H9 (cell line): ENCODE data around the gene FEM1C. TPM values are rescaled to one million over a fixed set of nuclear protein-coding genes. Genes with fewer than 3 reads are reported as not detected.

ENCODE experiments used
- DNase-seq: peaks from one replicate; pipeline ENCODE4 v3.0.0-alpha.2; 2017
- H2AFZ ChIP-seq: one replicate; pipeline ENCODE4 v1.6.1; 2013; ENCODE audit warnings: mild to moderate bottlenecking, low read length, control low read depth, moderate library complexity
- H2AK5ac ChIP-seq: 2 replicates; pipeline ENCODE4 v1.6.1; 2013; ENCODE audit warnings: low read length, control low read depth, mixed read lengths; ENCODE audit not compliant: insufficient read length
- H2BK120ac ChIP-seq: one replicate; pipeline ENCODE4 v1.6.1; 2013; ENCODE audit warnings: low read depth, mild to moderate bottlenecking, low read length, control low read depth, inconsistent platforms; ENCODE audit not compliant: poor library complexity, severe bottlenecking
- H2BK12ac ChIP-seq: 2 replicates; pipeline ENCODE4 v1.6.1; 2013; ENCODE audit warnings: low read length, control low read depth, mixed read lengths, low read depth; ENCODE audit not compliant: insufficient read length
- H2BK15ac ChIP-seq: 2 replicates; pipeline ENCODE4 v1.6.1; 2013; ENCODE audit warnings: low read depth, low read length, control low read depth
- H2BK20ac ChIP-seq: one replicate; pipeline ENCODE4 v1.6.1; 2013; ENCODE audit warnings: low read depth, mild to moderate bottlenecking, low read length, control low read depth, inconsistent platforms; ENCODE audit not compliant: poor library complexity, severe bottlenecking
- H2BK5ac ChIP-seq: 2 replicates; pipeline ENCODE4 v1.6.1; 2013; ENCODE audit warnings: low read length, control low read depth, mixed read lengths; ENCODE audit not compliant: insufficient read length
- H3K14ac ChIP-seq: 2 replicates; pipeline ENCODE4 v1.6.1; 2013; ENCODE audit warnings: low read length, control low read depth; ENCODE audit not compliant: insufficient read depth
- H3K18ac ChIP-seq: 2 replicates; pipeline ENCODE4 v1.6.1; 2013; ENCODE audit warnings: low read depth, mild to moderate bottlenecking, mixed read lengths, low read length, control low read depth; ENCODE audit not compliant: insufficient read length
- H3K23ac ChIP-seq: 2 replicates; pipeline ENCODE4 v1.6.1; 2013; ENCODE audit warnings: low read length, control low read depth, mixed read lengths, low read depth; ENCODE audit not compliant: insufficient read length
- H3K23me2 ChIP-seq: 2 replicates; pipeline ENCODE4 v1.6.1; 2013; ENCODE audit warnings: low read depth, mild to moderate bottlenecking, mixed read lengths, low read length, control low read depth; ENCODE audit not compliant: insufficient read length, poor library complexity, severe bottlenecking
- H3K27ac ChIP-seq: 2 replicates; pipeline ENCODE4 v1.5.1; 2013; ENCODE audit warnings: low read length, control low read depth, mixed read lengths, low read depth; ENCODE audit not compliant: insufficient read length
- H3K27me3 ChIP-seq: 2 replicates; pipeline ENCODE4 v1.6.1; 2013; ENCODE audit warnings: low read length, control low read depth, inconsistent platforms; ENCODE audit not compliant: insufficient read depth
- H3K4ac ChIP-seq: 2 replicates; pipeline ENCODE4 v1.6.1; 2013; ENCODE audit warnings: low read depth, mild to moderate bottlenecking, control low read depth, inconsistent platforms, low read length, moderate library complexity
- H3K4me1 ChIP-seq: 2 replicates; pipeline ENCODE4 v1.6.1; 2013; ENCODE audit warnings: low read length, control low read depth, inconsistent platforms; ENCODE audit not compliant: insufficient read depth
- H3K4me2 ChIP-seq: 2 replicates; pipeline ENCODE4 v1.6.1; 2013; ENCODE audit warnings: low read length, control low read depth, mixed read lengths; ENCODE audit not compliant: insufficient read length, insufficient read depth
- H3K56ac ChIP-seq: 2 replicates; pipeline ENCODE4 v1.6.1; 2013; ENCODE audit warnings: low read depth, mild to moderate bottlenecking, mixed read lengths, low read length, control low read depth; ENCODE audit not compliant: insufficient read length
- H3K79me1 ChIP-seq: 2 replicates; pipeline ENCODE4 v1.6.1; 2013; ENCODE audit warnings: low read depth, mild to moderate bottlenecking, moderate library complexity, low read length, control low read depth, inconsistent platforms; ENCODE audit not compliant: insufficient read depth, poor library complexity, severe bottlenecking
- H3K79me2 ChIP-seq: 2 replicates; pipeline ENCODE4 v1.6.1; 2013; ENCODE audit warnings: low read length, control low read depth, inconsistent platforms; ENCODE audit not compliant: insufficient read depth
- H3K9ac ChIP-seq: 2 replicates; pipeline ENCODE4 v1.6.1; 2013; ENCODE audit warnings: low read length, control low read depth, mixed read lengths; ENCODE audit not compliant: insufficient read length; ENCODE audit errors: extremely low read depth
- H3K9me3 ChIP-seq: one replicate; pipeline ENCODE4 v1.6.1; 2013; ENCODE audit warnings: low read depth, low read length, inconsistent platforms; ENCODE audit not compliant: control insufficient read depth
- H3T11ph ChIP-seq: one replicate; pipeline ENCODE4 v1.6.1; 2013; ENCODE audit warnings: mild to moderate bottlenecking, low read length, control low read depth, inconsistent platforms
- H4K20me1 ChIP-seq: one replicate; pipeline ENCODE4 v1.6.1; 2013; ENCODE audit not compliant: control insufficient read depth, insufficient read length, insufficient read depth
- H4K5ac ChIP-seq: 2 replicates; pipeline ENCODE4 v1.6.1; 2013; ENCODE audit warnings: low read depth, mild to moderate bottlenecking, mixed read lengths, low read length, control low read depth; ENCODE audit not compliant: insufficient read length
- H4K8ac ChIP-seq: replicated peaks from 2 replicates; pipeline ENCODE4 v1.6.1; 2013; ENCODE audit warnings: low read length, control low read depth, mixed read lengths, low read depth; ENCODE audit not compliant: insufficient read length
- H4K91ac ChIP-seq: 2 replicates; pipeline ENCODE4 v1.6.1; 2013; ENCODE audit warnings: low read depth, mild to moderate bottlenecking, moderate library complexity, mixed read lengths, low read length, control low read depth; ENCODE audit not compliant: insufficient read length
- H3K27ac Mint-ChIP-seq, 3 experiments: 2 replicates in 2 of 3; 3 replicates in 1 of 3; pipeline ENCODE4 v1.8.0; 2020 to 2021; ENCODE audit warnings: mixed read lengths in 3 of 3, mild to moderate bottlenecking in 1 of 3, moderate library complexity in 1 of 3
- H3K27me3 Mint-ChIP-seq: 2 replicates; pipeline ENCODE4 v1.8.0; 2021; ENCODE audit warnings: low read depth, mild to moderate bottlenecking, moderate library complexity, mixed read lengths
- H3K36me3 Mint-ChIP-seq, 3 experiments: 2 replicates in 2 of 3; 3 replicates in 1 of 3; pipeline ENCODE4 v1.8.0; 2020 to 2021; ENCODE audit warnings: low read depth in 3 of 3, mixed read lengths in 3 of 3; ENCODE audit not compliant: insufficient read depth in 1 of 3
- H3K4me1 Mint-ChIP-seq, 2 experiments: 2 replicates each; pipeline ENCODE4 v1.8.0; 2020; ENCODE audit warnings: mixed read lengths in 2 of 2
- H3K4me3 Mint-ChIP-seq, 2 experiments: 2 replicates in 1 of 2; 3 replicates in 1 of 2; pipeline ENCODE4 v1.8.0; 2020 to 2021; ENCODE audit warnings: mild to moderate bottlenecking in 2 of 2, mixed read lengths in 2 of 2, moderate library complexity in 1 of 2
- H3K9me3 Mint-ChIP-seq, 2 experiments: 2 replicates in 1 of 2; 3 replicates in 1 of 2; pipeline ENCODE4 v1.8.0; 2020; ENCODE audit warnings: mild to moderate bottlenecking in 2 of 2, mixed read lengths in 2 of 2, moderate library complexity in 1 of 2
- CTCF ChIP-seq: fragments of 200-600 bp; sonication (generic); conservative IDR thresholded peaks from 3 replicates; pipeline ENCODE4 v1.8.0; 2021; ENCODE audit warnings: antibody characterized with exemption, mild to moderate bottlenecking
- WGBS: extraction: QIAGEN DNeasy Blood & Tissue Kit; methylation state at CpG from one replicate; pipeline ENCODE4 v1.1.7; 2013; ENCODE audit warnings: missing lambda C conversion rate, low lambda C conversion rate, mixed read lengths; ENCODE audit not compliant: insufficient read length; ENCODE audit errors: extremely low coverage; 5-methylcytosine and 5-hydroxymethylcytosine counted together
- total RNA-seq: library from RNA; stranded (reverse); gene quantifications from 2 replicates; pipeline ENCODE4 v1.2.1, GENCODE V29; 2021

FEM1C gene
- total RNA-seq, 1 experiment from 2014 or later = 15.2 TPM

- H2BK20ac ChIP-seq = no peak overlapping the region
- no peak overlapping the region for H3K23ac ChIP-seq
- H3K9me3 ChIP-seq = no peaks in the 10 kb centered on the region
- H3K56ac ChIP-seq = no peak overlapping the region
- no peak overlapping the region for H4K5ac ChIP-seq
- H3K14ac ChIP-seq = no peak overlapping the region
- H3K27me3 Mint-ChIP-seq = no peaks in the 10 kb centered on the region
- H3K4ac ChIP-seq = no peak overlapping the region
- H3K4me2 ChIP-seq = no peak overlapping the region
- H4K8ac ChIP-seq = no peak overlapping the region
- no peaks in the 10 kb centered on the region for H3K23me2 ChIP-seq
- peaks cover 1 to 4% (median 2%) of the 10 kb centered on the region in 3 experiments; a peak in 3 of 7 replicates for H3K36me3 Mint-ChIP-seq
- DNase-seq = no peak
- no peaks in the 10 kb centered on the region for H3K79me1 ChIP-seq
- no peak overlapping the region for H3K4me3 Mint-ChIP-seq
- H3K18ac ChIP-seq = no peak overlapping the region
- H2BK12ac ChIP-seq = no peak overlapping the region
- no peak overlapping the region for H2BK15ac ChIP-seq
- peaks cover 3% of the 10 kb centered on the region; the same call in 1 of the 2 replicates for H3K4me1 ChIP-seq
- no CpG with 5 or more reads among the region's 1 CpG for WGBS
- H2BK5ac ChIP-seq = no peak overlapping the region
- no peak overlapping the region for H3K27ac Mint-ChIP-seq
- H3K9ac ChIP-seq = no peak overlapping the region
- H4K91ac ChIP-seq = no peak overlapping the region
- H2AFZ ChIP-seq = no peak overlapping the region
- no peaks in the 10 kb centered on the region for H3K27me3 ChIP-seq
- H3T11ph ChIP-seq = no peak overlapping the region
- H2AK5ac ChIP-seq = no peak overlapping the region
- no peak overlapping the region for H2BK120ac ChIP-seq
- no peaks in the 10 kb centered on the region for H4K20me1 ChIP-seq
- no peaks in the 10 kb centered on the region for H3K79me2 ChIP-seq
- H3K9me3 Mint-ChIP-seq = peaks cover 3 to 8% of the 10 kb centered on the region in 2 experiments; a peak in 4 of 5 replicates
- H3K27ac ChIP-seq = no peak overlapping the region
- no peak for TF ChIP-seq CTCF
- H3K4me1 Mint-ChIP-seq = peaks cover 16 to 20% of the 10 kb centered on the region in 2 experiments
These were observed 41.2 kb downstream of the FEM1C start for GRCh38 chr5:115503420-115503819.
